Rectal smooth muscle tissue (tissue), 1 donor: ENCODE results near the gene ZFHX3.

Experiments
- H3K27ac ChIP-seq: one replicate; pipeline ENCODE4 v1.7.0; 2013; ENCODE audit warnings: low read depth, low read length, inconsistent platforms
- H3K27me3 ChIP-seq: one replicate; pipeline ENCODE4 v1.7.0; 2013; ENCODE audit warnings: low read length; ENCODE audit not compliant: control insufficient read depth, insufficient read depth
- H3K36me3 ChIP-seq: one replicate; pipeline ENCODE4 v1.7.0; 2013; ENCODE audit warnings: low read length; ENCODE audit not compliant: control insufficient read depth, insufficient read depth
- H3K4me1 ChIP-seq: one replicate; pipeline ENCODE4 v1.7.0; 2013; ENCODE audit warnings: low read length; ENCODE audit not compliant: control insufficient read depth, insufficient read depth
- H3K4me3 ChIP-seq: one replicate; pipeline ENCODE4 v1.7.0; 2013; ENCODE audit warnings: low read length
- H3K9ac ChIP-seq: one replicate; pipeline ENCODE4 v1.7.0; 2013; ENCODE audit warnings: low read length

ZFHX3 gene

GRCh38 chr16:72852421-72852820 is 195.5 kb downstream of the ZFHX3 start:
- Histone ChIP-seq H3K27ac (no peak overlapping the region), H3K9ac (no peak overlapping the region), H3K27me3 (no peaks in the 10 kb centered on the region), H3K36me3 (no peaks in the 10 kb centered on the region), H3K4me3 (no peak overlapping the region), H3K4me1 (peaks cover 17% of the 10 kb centered on the region)

GRCh38 chr16:72850853-72851252 is 197.1 kb downstream of the ZFHX3 start:
- Histone ChIP-seq H3K4me3 (no peak overlapping the region), H3K27ac (peak overlapping the region; percentile 27), H3K4me1 (peaks cover 19% of the 10 kb centered on the region), H3K36me3 (no peaks in the 10 kb centered on the region), H3K9ac (no peak overlapping the region), H3K27me3 (no peaks in the 10 kb centered on the region)

- no peak overlapping the region for H3K27ac ChIP-seq
- no peaks in the 10 kb centered on the region for H3K36me3 ChIP-seq
- H3K27me3 ChIP-seq: no peaks in the 10 kb centered on the region
- no peak overlapping the region for H3K9ac ChIP-seq
- H3K4me1 ChIP-seq: peaks cover 19% of the 10 kb centered on the region
- H3K4me3 ChIP-seq: no peak overlapping the region
Observed at GRCh38 chr16:72850021-72850420, 197.9 kb downstream of the ZFHX3 start.

DNA sequence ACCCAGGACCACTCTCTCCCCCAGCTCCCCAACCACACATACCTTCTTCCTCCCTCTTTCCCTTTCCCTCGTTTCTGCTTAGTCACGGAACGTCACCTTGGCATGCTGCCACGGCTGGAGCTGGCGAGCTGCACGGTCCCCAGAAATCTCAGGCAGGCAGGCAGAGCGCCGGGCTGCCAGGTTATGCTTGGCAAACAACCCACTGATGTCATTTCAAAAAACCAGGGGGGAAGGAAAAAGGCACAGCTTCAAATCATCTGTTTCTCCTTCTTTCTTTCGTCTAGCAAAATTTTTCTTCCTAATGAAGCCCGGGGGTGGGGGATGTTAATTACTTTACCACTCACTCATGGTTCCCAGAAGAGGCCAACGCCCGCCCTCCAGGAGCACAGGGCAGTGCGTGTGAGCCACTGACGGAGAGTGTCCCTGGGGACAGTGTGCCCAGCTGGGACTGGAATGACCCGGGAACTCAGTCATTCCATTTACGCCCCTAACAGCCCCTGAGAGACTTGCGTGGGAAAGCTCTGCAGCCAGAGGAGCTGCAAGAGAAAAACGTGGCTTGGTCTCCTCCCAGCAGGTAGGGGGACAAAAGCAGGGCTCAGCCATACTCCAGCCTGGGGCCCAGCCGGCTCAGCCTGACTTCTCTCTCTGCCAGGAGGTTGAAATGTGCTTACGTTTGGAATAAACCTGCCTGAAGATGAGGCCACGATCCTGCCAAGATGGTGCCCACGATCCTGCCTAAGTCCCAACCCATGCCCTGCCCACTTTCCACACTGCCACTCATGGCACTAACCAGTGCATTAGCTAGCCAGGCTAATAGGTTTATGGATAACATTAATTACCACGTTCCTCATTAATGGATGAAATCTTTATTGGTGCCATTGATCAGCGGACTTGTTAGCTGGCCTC is 198.9 kb downstream of the ZFHX3 start:
- H3K4me1 ChIP-seq: peaks cover 20% of the 10 kb centered on the region
- H3K36me3 ChIP-seq: no peaks in the 10 kb centered on the region
- H3K27ac ChIP-seq: no peak overlapping the region
- no peak overlapping the region for H3K9ac ChIP-seq
- H3K27me3 ChIP-seq: no peaks in the 10 kb centered on the region
- no peak overlapping the region for H3K4me3 ChIP-seq

DNA sequence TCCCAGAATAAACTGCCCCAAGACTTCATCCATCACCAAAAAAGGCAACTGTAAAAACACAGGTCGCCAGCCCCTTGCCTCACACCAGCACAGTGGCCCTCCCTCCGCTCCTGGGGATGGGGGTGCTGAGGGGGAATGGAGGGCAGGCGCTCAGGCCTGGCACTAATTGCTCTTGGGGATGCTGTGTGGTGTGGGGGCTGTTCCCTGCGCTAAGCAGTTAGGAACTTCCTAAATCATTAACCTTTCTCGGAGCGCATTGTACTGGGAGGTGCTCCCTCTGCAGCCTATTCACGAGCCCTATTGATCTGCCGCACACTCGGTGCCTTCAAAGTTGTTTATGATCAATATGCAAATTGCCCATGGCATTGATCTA is 199.9 kb downstream of the ZFHX3 start:
- peaks cover 2% of the 10 kb centered on the region for H3K36me3 ChIP-seq
- peaks cover 22% of the 10 kb centered on the region for H3K4me1 ChIP-seq
- no peaks in the 10 kb centered on the region for H3K27me3 ChIP-seq
- peak overlapping the region; percentile 16 for H3K27ac ChIP-seq
- H3K9ac ChIP-seq: no peak overlapping the region
- H3K4me3 ChIP-seq: no peak overlapping the region

GRCh38 chr16:72847187-72848027 is 200.5 kb downstream of the ZFHX3 start:
- Histone ChIP-seq H3K4me1 (peaks cover 22% of the 10 kb centered on the region), H3K9ac (no peak overlapping the region), H3K27me3 (no peaks in the 10 kb centered on the region), H3K36me3 (peaks cover 2% of the 10 kb centered on the region), H3K4me3 (no peak overlapping the region), H3K27ac (peak overlapping the region; percentile 16)

GRCh38 chr16:72846594-72846993 is 201.3 kb downstream of the ZFHX3 start:
- Histone ChIP-seq H3K4me3 (no peak overlapping the region), H3K36me3 (peaks cover 2% of the 10 kb centered on the region), H3K4me1 (peaks cover 22% of the 10 kb centered on the region), H3K27ac (no peak overlapping the region), H3K27me3 (no peaks in the 10 kb centered on the region), H3K9ac (no peak overlapping the region)

- Histone ChIP-seq H3K4me3 (no peak overlapping the region), H3K9ac (no peak overlapping the region), H3K36me3 (peaks cover 2% of the 10 kb centered on the region), H3K27ac (no peak overlapping the region), H3K27me3 (no peaks in the 10 kb centered on the region), H3K4me1 (peaks cover 26% of the 10 kb centered on the region)
Observed at GRCh38 chr16:72845322-72846020, 202.5 kb downstream of the ZFHX3 start.

GRCh38 chr16:72844225-72844920 is 203.6 kb downstream of the ZFHX3 start:
- Histone ChIP-seq H3K4me3 (no peak overlapping the region), H3K27ac (no peak overlapping the region), H3K36me3 (peaks cover 2% of the 10 kb centered on the region), H3K9ac (no peak overlapping the region), H3K27me3 (no peaks in the 10 kb centered on the region), H3K4me1 (peaks cover 26% of the 10 kb centered on the region)

- Histone ChIP-seq H3K9ac (no peak overlapping the region), H3K4me1 (peaks cover 11% of the 10 kb centered on the region), H3K27ac (no peak overlapping the region), H3K27me3 (no peaks in the 10 kb centered on the region), H3K36me3 (peaks cover 2% of the 10 kb centered on the region), H3K4me3 (no peak overlapping the region)
Observed at GRCh38 chr16:72841506-72841905, 206.4 kb downstream of the ZFHX3 start.

GRCh38 chr16:72840631-72841381 is 207.1 kb downstream of the ZFHX3 start:
- H3K27ac ChIP-seq: no peak overlapping the region
- H3K27me3 ChIP-seq: no peaks in the 10 kb centered on the region
- H3K4me1 ChIP-seq: peaks cover 11% of the 10 kb centered on the region
- H3K9ac ChIP-seq: no peak overlapping the region
- H3K36me3 ChIP-seq: peaks cover 2% of the 10 kb centered on the region
- no peak overlapping the region for H3K4me3 ChIP-seq
